ENCODE measurements around the gene AVPI1.

The AVPI1 gene

DNA sequence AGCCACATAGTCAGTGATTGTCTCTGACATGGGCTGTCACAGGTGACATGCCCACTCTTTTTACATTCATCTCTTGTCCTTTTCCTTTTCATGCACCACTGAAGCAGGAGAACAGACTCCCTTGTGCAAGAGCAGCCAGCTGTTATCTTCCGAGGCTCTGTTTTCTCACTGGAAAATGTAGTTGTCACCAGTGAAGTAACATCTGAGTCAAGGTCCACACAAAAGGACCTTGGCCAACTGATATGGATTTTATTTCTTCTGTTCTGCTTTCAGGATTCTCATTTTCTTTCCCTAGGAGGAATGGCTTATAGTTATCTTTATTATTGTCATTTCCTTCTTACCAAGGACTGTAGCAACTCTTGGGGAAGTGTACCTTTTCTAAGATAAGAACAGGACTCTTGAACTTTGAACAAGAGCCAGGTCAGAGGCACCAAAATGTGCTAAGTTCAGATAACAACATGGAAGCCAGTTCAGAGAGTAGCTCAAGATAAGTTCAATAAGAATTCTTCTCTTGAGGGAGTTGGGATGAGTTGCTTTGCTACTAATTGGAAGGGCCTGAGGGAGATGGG is 22.7 kb downstream of the AVPI1 start:
- H3K36me3 ChIP-seq (ENCODE audit: control insufficient read depth in 2 of 2, insufficient read depth in 1 of 2, low read length in 2 of 2) = peaks cover 45 to 69% of the 10 kb centered on the region in 2 experiments
- CTCF ChIA-PET = interaction anchor here (0.6 to 5.0 kb wide), 4 partner anchors 12 to 507 kb away, joined by 4 to 31 read pairs (median 4); partner anchors contain the start of gene AVPI1

DNA sequence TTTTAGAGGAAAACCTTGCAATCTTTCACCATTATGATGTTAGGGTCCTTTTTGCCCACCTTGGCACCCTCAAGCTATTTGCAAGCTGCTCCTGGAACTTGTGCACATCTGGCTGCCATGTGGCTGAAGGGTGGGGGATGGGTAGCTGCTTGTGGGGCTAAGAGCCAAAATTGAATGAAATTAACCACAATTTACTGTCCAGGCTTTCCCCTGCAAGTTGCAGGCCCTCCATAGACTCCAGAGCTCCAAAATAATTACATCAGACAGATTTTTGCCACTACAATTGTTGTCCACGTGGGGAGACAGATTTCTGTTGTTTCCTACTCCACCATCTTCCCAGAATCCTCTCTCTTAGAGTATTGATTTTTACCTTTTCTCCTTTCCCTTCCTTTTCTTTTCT is 27.5 kb downstream of the AVPI1 start:
- no peak overlapping the region for H3K27ac ChIP-seq (ENCODE audit: extremely low read depth, low read depth, low read length)
- no peaks in the 10 kb centered on the region for H3K9me3 ChIP-seq (ENCODE audit: control insufficient read depth, insufficient read depth, low read depth, low read length)
- peaks cover 49 to 71% of the 10 kb centered on the region in 2 experiments for H3K36me3 ChIP-seq (ENCODE audit: control insufficient read depth in 2 of 2, insufficient read depth in 1 of 2, low read length in 2 of 2)
- TF ChIP-seq ZNF324 (tag by site-specific recombination; IDR thresholded peaks at IDR 0.05) (no peak), PRDM1 (tag by site-specific recombination; IDR thresholded peaks at IDR 0.05) (peak; percentile 43; the same call in 1 of the 2 replicates)
- TF ChIP-seq, protein P1, sequence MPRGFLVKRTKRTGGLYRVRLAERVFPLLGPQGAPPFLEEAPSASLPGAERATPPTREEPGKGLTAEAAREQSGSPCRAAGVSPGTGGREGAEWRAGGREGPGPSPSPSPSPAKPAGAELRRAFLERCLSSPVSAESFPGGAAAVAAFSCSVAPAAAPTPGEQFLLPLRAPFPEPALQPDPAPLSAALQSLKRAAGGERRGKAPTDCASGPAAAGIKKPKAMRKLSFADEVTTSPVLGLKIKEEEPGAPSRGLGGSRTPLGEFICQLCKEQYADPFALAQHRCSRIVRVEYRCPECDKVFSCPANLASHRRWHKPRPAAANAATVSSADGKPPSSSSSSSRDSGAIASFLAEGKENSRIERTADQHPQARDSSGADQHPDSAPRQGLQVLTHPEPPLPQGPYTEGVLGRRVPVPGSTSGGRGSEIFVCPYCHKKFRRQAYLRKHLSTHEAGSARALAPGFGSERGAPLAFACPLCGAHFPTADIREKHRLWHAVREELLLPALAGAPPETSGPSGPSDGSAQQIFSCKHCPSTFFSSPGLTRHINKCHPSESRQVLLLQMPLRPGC (tag by site-specific recombination; IDR thresholded peaks at IDR 0.05) = no peak
- ChIA-PET CTCF (interaction anchor here (0.6 kb wide), 2 partner anchors 18 to 55 kb away, joined by 3 read pairs; no protein-coding TSS in a partner anchor), POLR2A (interaction anchor here (0.7 kb wide), 1 partner anchor 168 kb away, joined by 3 read pairs; no protein-coding TSS in a partner anchor)
- no peak overlapping the region for H3K4me3 ChIP-seq (ENCODE audit: low read depth, low read length)
- 0 out of 2 replicates have a peak, but pooled peaks cover 3% of the 10 kb centered on the region for H3K4me1 ChIP-seq (ENCODE audit: control insufficient read depth, insufficient read depth, low read length)

More for the DNA sequence above, 22.7 kb downstream of the AVPI1 start:
- Histone ChIP-seq H3K4me1 (ENCODE audit: control insufficient read depth, insufficient read depth, low read length) (0 out of 2 replicates have a peak, but pooled peaks cover 3% of the 10 kb centered on the region), H3K9me3 (ENCODE audit: control insufficient read depth, insufficient read depth, low read depth, low read length) (no peaks in the 10 kb centered on the region), H3K4me3 (ENCODE audit: low read depth, low read length) (no peak overlapping the region), H3K27ac (ENCODE audit: extremely low read depth, low read depth, low read length) (no peak overlapping the region)
- TF ChIP-seq, protein P2, sequence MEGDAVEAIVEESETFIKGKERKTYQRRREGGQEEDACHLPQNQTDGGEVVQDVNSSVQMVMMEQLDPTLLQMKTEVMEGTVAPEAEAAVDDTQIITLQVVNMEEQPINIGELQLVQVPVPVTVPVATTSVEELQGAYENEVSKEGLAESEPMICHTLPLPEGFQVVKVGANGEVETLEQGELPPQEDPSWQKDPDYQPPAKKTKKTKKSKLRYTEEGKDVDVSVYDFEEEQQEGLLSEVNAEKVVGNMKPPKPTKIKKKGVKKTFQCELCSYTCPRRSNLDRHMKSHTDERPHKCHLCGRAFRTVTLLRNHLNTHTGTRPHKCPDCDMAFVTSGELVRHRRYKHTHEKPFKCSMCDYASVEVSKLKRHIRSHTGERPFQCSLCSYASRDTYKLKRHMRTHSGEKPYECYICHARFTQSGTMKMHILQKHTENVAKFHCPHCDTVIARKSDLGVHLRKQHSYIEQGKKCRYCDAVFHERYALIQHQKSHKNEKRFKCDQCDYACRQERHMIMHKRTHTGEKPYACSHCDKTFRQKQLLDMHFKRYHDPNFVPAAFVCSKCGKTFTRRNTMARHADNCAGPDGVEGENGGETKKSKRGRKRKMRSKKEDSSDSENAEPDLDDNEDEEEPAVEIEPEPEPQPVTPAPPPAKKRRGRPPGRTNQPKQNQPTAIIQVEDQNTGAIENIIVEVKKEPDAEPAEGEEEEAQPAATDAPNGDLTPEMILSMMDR (tag by site-specific recombination; IDR thresholded peaks at IDR 0.05) = no peak
- TF ChIP-seq, protein P3, sequence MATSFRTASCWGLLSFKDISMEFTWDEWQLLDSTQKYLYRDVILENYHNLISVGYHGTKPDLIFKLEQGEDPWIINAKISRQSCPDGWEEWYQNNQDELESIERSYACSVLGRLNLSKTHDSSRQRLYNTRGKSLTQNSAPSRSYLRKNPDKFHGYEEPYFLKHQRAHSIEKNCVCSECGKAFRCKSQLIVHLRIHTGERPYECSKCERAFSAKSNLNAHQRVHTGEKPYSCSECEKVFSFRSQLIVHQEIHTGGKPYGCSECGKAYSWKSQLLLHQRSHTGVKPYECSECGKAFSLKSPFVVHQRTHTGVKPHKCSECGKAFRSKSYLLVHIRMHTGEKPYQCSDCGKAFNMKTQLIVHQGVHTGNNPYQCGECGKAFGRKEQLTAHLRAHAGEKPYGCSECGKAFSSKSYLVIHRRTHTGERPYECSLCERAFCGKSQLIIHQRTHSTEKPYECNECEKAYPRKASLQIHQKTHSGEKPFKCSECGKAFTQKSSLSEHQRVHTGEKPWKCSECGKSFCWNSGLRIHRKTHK (tag by site-specific recombination; IDR thresholded peaks at IDR 0.05) = no peak
- POLR2A ChIA-PET = no interaction called here

DNA sequence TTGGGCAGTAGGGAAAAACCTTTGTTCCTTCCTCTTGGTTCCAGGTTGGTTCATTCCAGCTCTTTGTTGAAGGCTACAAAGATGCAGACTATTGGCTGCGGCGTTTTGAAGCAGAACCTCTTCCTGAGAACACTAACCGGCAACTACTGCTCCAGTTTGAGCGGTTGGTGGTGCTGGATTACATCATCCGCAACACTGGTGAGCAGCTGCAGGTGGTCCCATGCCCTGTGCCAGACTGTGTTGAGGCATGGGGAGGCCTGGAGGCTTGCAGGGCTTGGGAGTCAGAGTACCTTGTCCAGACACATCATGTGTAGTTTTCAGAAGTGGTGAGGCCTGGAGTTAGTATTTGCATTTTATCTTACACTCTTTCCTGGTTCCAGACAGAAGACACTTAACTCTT is 30.3 kb downstream of the AVPI1 start:
- CTCF ChIA-PET = no interaction called here
- H3K4me3 ChIP-seq (ENCODE audit: low read depth, low read length) = no peak overlapping the region
- H3K9me3 ChIP-seq (ENCODE audit: control insufficient read depth, insufficient read depth, low read depth, low read length) = no peaks in the 10 kb centered on the region
- TF ChIP-seq GLIS1 (tag by site-specific recombination; IDR thresholded peaks at IDR 0.05) = peak; percentile 26; the same call in 1 of the 2 replicates
- 0 out of 2 replicates have a peak, but pooled peaks have one; percentile 12 for TF ChIP-seq SCRT2 (tag by site-specific recombination; IDR thresholded peaks at IDR 0.05)
- TF ChIP-seq ZIC2 (tag by site-specific recombination; IDR thresholded peaks at IDR 0.05) = peak; percentile 88
- no peak for TF ChIP-seq ZSCAN23 (tag by site-specific recombination; IDR thresholded peaks at IDR 0.05)
- H3K36me3 ChIP-seq (ENCODE audit: control insufficient read depth in 2 of 2, insufficient read depth in 1 of 2, low read length in 2 of 2) = peaks cover 39 to 75% of the 10 kb centered on the region in 2 experiments
- POLR2A ChIA-PET = no interaction called here
- 0 out of 2 replicates have a peak, but pooled peaks cover 3% of the 10 kb centered on the region for H3K4me1 ChIP-seq (ENCODE audit: control insufficient read depth, insufficient read depth, low read length)
- no peak overlapping the region for H3K27ac ChIP-seq (ENCODE audit: extremely low read depth, low read depth, low read length)

DNA sequence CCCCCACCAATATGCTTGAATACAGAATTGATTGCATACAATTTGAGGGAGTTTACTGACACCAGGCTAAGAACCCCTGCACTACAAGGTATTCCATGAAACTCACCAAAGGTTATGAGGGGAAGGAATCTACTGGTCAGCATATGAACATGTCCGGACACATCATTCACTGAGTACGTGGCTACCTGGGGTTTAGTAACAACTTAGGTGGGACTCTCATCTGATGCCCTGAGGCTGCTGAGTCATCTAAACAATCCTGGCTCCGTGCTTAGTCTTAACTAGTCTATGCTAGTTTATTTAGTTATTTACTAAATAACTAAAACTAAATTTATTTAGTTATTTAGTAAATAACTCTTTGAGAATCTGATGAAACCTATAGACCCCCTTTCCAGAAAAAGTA is 35.3 kb downstream of the AVPI1 start:
- POLR2A ChIA-PET = no interaction called here
- Histone ChIP-seq H3K9me3 (ENCODE audit: control insufficient read depth, insufficient read depth, low read depth, low read length) (no peaks in the 10 kb centered on the region), H3K4me3 (ENCODE audit: low read depth, low read length) (no peak overlapping the region), H3K27ac (ENCODE audit: extremely low read depth, low read depth, low read length) (no peak overlapping the region), H3K4me1 (ENCODE audit: control insufficient read depth, insufficient read depth, low read length) (no peaks in the 10 kb centered on the region; the same call in 1 of the 2 replicates), H3K36me3 (ENCODE audit: control insufficient read depth in 2 of 2, insufficient read depth in 1 of 2, low read length in 2 of 2) (peaks cover 11 to 69% of the 10 kb centered on the region in 2 experiments)
- CTCF ChIA-PET = no interaction called here
- no peak for TF ChIP-seq ZNF175 (tag by site-specific recombination; IDR thresholded peaks at IDR 0.05)
- no peak for TF ChIP-seq ZNF544 (tag by site-specific recombination; IDR thresholded peaks at IDR 0.05)
- no peak for TF ChIP-seq ZNF274 (IDR thresholded peaks at IDR 0.05; ENCODE audit: low read length)
- TF ChIP-seq ZNF274 (tag by site-specific recombination; IDR thresholded peaks at IDR 0.05; ENCODE audit: borderline replicate concordance) = no peak
- no peak for TF ChIP-seq ZNF629 (tag by site-specific recombination; IDR thresholded peaks at IDR 0.05)
- no peak for TF ChIP-seq ZNF677 (tag by site-specific recombination; IDR thresholded peaks at IDR 0.05)
- TF ChIP-seq ZNF837 (tag by site-specific recombination; IDR thresholded peaks at IDR 0.05) = no peak
- TF ChIP-seq ZNF354C (tag by site-specific recombination; IDR thresholded peaks at IDR 0.05; ENCODE audit: borderline replicate concordance, low read depth) = no peak
- TF ChIP-seq, protein P4, sequence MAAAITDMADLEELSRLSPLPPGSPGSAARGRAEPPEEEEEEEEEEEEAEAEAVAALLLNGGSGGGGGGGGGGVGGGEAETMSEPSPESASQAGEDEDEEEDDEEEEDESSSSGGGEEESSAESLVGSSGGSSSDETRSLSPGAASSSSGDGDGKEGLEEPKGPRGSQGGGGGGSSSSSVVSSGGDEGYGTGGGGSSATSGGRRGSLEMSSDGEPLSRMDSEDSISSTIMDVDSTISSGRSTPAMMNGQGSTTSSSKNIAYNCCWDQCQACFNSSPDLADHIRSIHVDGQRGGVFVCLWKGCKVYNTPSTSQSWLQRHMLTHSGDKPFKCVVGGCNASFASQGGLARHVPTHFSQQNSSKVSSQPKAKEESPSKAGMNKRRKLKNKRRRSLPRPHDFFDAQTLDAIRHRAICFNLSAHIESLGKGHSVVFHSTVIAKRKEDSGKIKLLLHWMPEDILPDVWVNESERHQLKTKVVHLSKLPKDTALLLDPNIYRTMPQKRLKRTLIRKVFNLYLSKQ (tag by site-specific recombination; IDR thresholded peaks at IDR 0.05; ENCODE audit: borderline replicate concordance) = no peak
- no peak for TF ChIP-seq ZNF221 (tag by site-specific recombination; IDR thresholded peaks at IDR 0.05; ENCODE audit: borderline replicate concordance)
- TF ChIP-seq YY2 (tag by site-specific recombination; IDR thresholded peaks at IDR 0.05) = no peak
- TF ChIP-seq KLF16 (tag by site-specific recombination; IDR thresholded peaks at IDR 0.05) = no peak

All from HEK293 (cell line).